CD4-positive, alpha-beta T cell treated with Interleukin-1 beta for 1 hour (primary cell): ENCODE results near the gene ITLN1.

ENCODE experiments used
- DNase-seq, 2 donors: peaks; one replicate each; pipeline ENCODE4 v3.0.0-alpha.2; 2020 to 2022

Gene ITLN1

DNA sequence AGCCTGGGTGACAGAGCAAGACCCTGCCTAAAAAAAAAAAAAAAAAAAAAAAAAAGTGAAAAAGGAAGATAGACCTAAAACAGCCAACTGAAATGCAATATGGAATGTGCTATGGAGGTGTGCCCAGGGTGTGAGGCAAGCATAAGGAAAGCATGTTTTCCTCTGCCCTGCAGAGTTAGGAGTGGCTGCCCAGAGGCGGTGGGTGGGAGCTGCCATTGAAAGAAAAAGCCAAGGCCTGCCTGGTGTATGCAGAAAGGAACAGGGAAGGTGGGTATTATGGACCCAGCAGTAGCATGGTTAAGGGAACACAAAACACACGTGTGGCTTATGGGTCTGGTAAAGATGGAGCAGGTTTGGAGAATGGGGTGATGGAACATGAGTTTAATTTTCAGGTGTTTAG lies 31.2 kb downstream of the ITLN1 start:
- DNase-seq = no peak

DNA sequence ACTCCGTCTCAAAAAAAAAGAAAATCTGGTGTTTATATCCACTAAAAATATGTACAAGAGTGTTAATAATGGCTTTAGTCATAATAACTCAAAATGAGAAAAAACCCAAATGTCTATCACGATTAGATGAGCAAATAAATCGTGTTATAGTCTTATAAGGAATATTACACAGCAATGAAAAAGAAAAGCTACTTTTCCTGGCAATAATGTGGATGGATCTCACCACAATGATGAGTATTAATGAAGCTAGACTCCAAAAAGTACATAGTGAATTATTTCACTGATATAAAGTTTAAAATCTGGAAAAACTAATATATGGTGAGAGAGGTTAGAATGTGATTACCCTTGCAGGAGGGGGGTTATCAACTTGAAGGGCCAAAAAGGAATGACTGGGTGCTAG lies 32.0 kb downstream of the ITLN1 start:
- no peak for DNase-seq

GRCh38 chr1:160850993-160851392 lies 34.0 kb downstream of the ITLN1 start:
- DNase-seq = no peak

- no peak for DNase-seq
Observed at GRCh38 chr1:160850541-160850940, 34.4 kb downstream of the ITLN1 start.

- no peak for DNase-seq
Observed at GRCh38 chr1:160846281-160846680, 38.7 kb downstream of the ITLN1 start.

GRCh38 chr1:160844447-160845232 lies 40.3 kb downstream of the ITLN1 start:
- no peak for DNase-seq

- DNase-seq = no peak
Observed at GRCh38 chr1:160841079-160841478, 43.9 kb downstream of the ITLN1 start.

GRCh38 chr1:160839746-160840145 lies 45.2 kb downstream of the ITLN1 start:
- no peak for DNase-seq

DNA sequence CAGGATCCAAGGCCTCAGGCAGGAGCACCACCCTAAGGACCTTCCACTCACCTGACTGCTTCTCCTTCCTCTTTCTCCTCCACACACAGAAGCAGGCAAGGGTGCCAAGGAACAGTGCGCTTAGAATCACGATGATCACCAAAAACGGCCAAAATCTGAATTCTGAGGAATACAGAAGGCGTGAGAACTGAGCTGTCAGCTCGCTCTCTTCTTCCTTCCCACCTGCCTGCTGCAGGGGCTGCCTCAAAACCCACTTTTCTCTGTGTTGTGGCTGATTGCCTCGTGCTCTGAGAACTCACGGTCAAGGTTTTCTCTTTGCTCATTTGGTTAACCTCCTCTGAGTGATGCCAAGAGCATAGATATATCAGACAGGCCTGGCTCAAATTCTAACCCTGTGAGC lies 46.1 kb downstream of the ITLN1 start:
- DNase-seq = no peak

GRCh38 chr1:160837558-160838205 lies 47.3 kb downstream of the ITLN1 start:
- peak; percentile 85 to 87 for DNase-seq

GRCh38 chr1:160836981-160837557 lies 47.9 kb downstream of the ITLN1 start:
- DNase-seq = no peak

DNA sequence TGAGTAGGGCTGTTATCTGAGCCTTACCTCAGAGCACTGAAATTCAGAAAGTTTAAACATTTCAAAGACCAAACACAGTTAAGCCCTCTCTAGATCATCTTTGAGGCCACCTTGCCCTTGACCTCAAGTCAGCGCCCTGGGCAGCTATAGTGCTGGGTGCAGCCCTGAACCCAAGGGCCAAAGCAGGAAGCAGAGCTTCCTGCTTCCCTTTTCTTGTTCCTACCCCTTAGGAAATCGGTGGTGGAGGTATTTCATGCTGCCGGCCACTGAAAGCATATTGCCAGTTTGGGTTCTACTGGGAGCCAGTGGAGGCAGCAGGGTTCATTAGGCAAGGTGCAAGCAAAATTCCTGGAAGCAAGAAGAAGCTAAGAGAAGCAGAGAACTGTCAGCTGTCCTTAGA lies 48.4 kb downstream of the ITLN1 start:
- DNase-seq = no peak

GRCh38 chr1:160835751-160836150 lies 49.2 kb downstream of the ITLN1 start:
- no peak for DNase-seq

GRCh38 chr1:160834945-160835565 lies 49.9 kb downstream of the ITLN1 start:
- DNase-seq = peak; percentile 40 to 54

DNA sequence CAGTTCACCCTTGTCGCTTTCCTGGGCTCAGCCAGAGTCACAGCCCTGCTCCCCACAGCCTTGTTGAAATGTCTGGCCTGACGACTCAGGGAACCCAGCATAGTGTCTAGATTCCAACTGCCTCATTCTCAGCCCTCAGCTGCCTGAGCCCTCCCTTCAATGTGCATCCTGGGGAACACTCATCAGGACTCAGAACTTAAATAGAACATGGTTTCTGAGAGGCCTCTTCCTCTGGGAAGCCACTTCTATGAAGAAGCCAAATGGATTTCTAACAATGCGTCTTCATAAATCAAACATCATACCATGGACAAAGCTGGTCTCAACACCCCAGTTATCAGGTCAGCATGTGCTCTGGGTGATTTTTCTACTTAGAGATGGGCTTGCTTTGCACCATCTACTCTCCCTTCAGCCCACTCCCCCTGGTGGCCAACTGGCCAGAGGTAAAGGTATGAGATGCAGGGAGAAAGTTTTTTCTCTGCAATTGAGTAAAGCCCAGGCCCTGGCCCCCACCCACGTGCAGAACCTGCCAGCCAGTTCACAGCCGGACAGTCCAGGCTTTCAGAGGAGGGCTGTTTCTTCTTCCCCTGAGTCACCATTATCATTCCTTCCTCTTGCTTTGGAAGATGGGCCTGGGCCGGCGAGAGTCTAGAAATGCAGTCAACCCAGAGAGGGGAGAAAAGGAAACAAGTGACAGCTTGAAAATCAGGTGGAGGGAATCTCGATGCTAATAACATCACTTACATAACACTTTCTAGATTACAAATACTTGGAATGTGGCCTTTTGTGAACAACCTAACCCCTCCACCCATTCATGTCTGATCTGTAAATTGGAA lies 54.4 kb downstream of the ITLN1 start:
- peak; percentile 72 to 73 for DNase-seq

DNA sequence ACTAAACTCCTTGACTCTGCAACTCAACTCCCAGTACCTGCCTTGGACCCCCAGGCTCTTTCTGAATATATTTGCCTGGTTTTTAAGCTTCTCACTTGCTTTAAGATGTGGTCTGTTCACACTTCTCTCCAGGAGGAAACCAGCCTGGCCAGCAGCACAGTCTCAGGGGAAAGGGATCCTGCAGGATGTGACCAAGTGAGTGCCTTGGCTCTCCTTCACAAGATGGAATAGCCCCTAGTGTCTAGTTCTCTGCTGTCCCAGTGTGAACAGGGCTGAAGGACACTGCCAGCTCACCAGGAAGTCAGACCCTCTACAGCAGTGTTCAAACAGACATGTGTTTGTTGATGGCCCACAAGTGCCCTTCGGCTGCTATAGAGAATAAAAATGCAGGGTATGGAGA lies 55.2 kb downstream of the ITLN1 start:
- no peak for DNase-seq

DNA sequence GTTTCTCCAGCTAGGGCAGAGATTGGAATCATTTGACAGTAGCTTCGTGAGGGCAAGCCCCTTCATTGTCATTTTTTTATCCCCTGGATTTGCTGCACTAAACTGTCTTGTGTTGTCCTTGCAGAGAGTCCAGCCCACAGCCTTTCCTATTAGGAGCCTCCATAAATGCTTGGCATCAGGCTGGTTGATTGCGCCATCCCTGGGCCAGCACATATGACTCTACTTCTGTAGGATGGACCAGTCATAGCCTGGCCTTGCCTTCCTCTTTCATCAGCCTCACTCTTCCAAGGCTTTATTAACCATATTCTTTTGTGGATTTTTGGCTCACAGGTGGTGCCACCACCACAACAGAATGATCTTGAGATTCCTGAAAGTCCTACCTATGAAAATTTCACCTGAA lies 57.6 kb downstream of the ITLN1 start:
- peak in 1 of 2 donors; percentile 10 for DNase-seq

DNA sequence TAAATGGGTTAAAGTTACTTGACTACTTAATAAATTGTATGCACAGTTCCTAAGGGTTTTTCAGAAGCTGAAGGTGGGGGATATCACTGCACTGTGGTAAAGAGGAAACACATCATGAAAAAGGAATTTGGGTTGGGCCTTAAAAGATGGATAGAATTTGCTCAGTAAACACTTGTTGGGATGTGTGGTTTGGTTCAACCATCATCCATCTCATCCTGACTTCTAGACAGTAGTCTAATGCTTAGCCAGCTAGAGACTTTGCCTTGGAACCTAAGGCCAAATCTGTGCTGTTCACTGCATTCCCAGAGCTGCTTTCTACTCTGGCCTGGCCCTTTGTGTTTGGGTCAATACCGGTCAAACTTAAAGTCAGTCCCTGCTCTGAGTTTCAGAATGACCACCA lies 58.4 kb downstream of the ITLN1 start:
- DNase-seq = no peak
